GM21447 (cell line): ENCODE results near the gene ZDHHC9.

ENCODE experiments used
- ATAC-seq: cut with Tn5 transposase; IDR thresholded peaks from one replicate; pipeline ENCODE4 v1.9.1; 2021; ENCODE audit not compliant: unreplicated experiment

ZDHHC9 gene

GRCh38 chrX:129823115-129823514 lies 20.6 kb downstream of the ZDHHC9 start:
- ATAC-seq = no peak

- no peak for ATAC-seq
These were observed 25.6 kb downstream of the ZDHHC9 start for GRCh38 chrX:129818123-129818522.

- no peak for ATAC-seq
These were observed 29.9 kb downstream of the ZDHHC9 start for GRCh38 chrX:129813662-129814368.

GRCh38 chrX:129808829-129809796 lies 34.6 kb downstream of the ZDHHC9 start:
- ATAC-seq = no peak

- no peak for ATAC-seq
These were observed 35.4 kb downstream of the ZDHHC9 start for GRCh38 chrX:129808158-129808828.

- no peak for ATAC-seq
These were observed 38.9 kb downstream of the ZDHHC9 start for GRCh38 chrX:129804806-129805205.

GRCh38 chrX:129802863-129803262 lies 40.8 kb downstream of the ZDHHC9 start:
- ATAC-seq = no peak

GRCh38 chrX:129800186-129800585 lies 43.5 kb downstream of the ZDHHC9 start:
- no peak for ATAC-seq

- no peak for ATAC-seq
These were observed 44.8 kb downstream of the ZDHHC9 start for GRCh38 chrX:129798888-129799287.

GRCh38 chrX:129798456-129798855 lies 45.2 kb downstream of the ZDHHC9 start:
- no peak for ATAC-seq

GRCh38 chrX:129797251-129797906 lies 46.3 kb downstream of the ZDHHC9 start:
- no peak for ATAC-seq

- ATAC-seq = no peak
These were observed 48.1 kb downstream of the ZDHHC9 start for GRCh38 chrX:129795584-129795983.

GRCh38 chrX:129793604-129794191 lies 50.0 kb downstream of the ZDHHC9 start:
- ATAC-seq = no peak

GRCh38 chrX:129792586-129793291 lies 50.9 kb downstream of the ZDHHC9 start:
- no peak for ATAC-seq

GRCh38 chrX:129791961-129792570 lies 51.6 kb downstream of the ZDHHC9 start:
- no peak for ATAC-seq

GRCh38 chrX:129791336-129791735 lies 52.4 kb downstream of the ZDHHC9 start:
- ATAC-seq = no peak

GRCh38 chrX:129790808-129791207 lies 52.9 kb downstream of the ZDHHC9 start:
- no peak for ATAC-seq

- no peak for ATAC-seq
These were observed 53.5 kb downstream of the ZDHHC9 start for GRCh38 chrX:129790146-129790545.

GRCh38 chrX:129788527-129788926 lies 55.2 kb downstream of the ZDHHC9 start:
- no peak for ATAC-seq
